Measurements from ENCODE around the gene ZDHHC7. TPM values are rescaled to one million over a fixed set of nuclear protein-coding genes. Genes with fewer than 3 reads are reported as not detected.

Gene ZDHHC7
- total RNA-seq, 1 experiment from 2014 or later: 90.1 TPM

Other genes with a start within 250 kb of the ZDHHC7 start
- gene CRISPLD2, start 191.6 kb downstream of the ZDHHC7 start, total RNA-seq (2014; rRNA removed; shearing (Covaris generic); ENCODE audit: low replicate concordance): 0.84 and 5.1 TPM in 2 replicates
- gene KIAA0513, start 16.3 kb upstream of the ZDHHC7 start, total RNA-seq (2014; rRNA removed; shearing (Covaris generic); ENCODE audit: low replicate concordance): 1.0 and 1.7 TPM in 2 replicates
- not detected in 2 replicates for gene CIBAR2, start 100.9 kb upstream of the ZDHHC7 start, total RNA-seq (2014; rRNA removed; shearing (Covaris generic); ENCODE audit: low replicate concordance)